Measurements from ENCODE around the gene PIP5KL1. TPM values are rescaled to one million over a fixed set of nuclear protein-coding genes. Genes with fewer than 3 reads are reported as not detected.

PIP5KL1 gene
- total RNA-seq, 1 experiment from 2014 or later = 16.8 TPM

DNA sequence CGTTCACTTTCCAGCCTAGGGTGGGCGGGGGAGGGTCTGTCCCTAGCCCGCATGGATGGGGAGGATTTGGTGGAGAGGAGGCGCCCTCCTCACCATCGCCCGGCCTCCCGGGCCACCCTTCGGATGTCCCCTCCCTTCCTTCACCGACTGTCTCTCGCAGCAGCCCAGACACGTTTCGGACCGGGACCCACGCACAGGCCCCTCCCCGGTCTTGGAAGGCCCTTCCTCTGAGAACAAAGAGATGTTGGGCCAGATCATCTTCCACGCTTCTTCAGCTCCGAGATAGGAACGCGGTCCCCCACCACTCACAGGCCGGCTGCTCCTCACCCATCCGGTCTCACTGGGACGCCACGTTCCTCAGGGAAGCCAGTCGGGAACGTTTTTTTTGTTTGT is 7.7 kb upstream of the PIP5KL1 start (continued):
- TF ChIP-seq, protein P1, sequence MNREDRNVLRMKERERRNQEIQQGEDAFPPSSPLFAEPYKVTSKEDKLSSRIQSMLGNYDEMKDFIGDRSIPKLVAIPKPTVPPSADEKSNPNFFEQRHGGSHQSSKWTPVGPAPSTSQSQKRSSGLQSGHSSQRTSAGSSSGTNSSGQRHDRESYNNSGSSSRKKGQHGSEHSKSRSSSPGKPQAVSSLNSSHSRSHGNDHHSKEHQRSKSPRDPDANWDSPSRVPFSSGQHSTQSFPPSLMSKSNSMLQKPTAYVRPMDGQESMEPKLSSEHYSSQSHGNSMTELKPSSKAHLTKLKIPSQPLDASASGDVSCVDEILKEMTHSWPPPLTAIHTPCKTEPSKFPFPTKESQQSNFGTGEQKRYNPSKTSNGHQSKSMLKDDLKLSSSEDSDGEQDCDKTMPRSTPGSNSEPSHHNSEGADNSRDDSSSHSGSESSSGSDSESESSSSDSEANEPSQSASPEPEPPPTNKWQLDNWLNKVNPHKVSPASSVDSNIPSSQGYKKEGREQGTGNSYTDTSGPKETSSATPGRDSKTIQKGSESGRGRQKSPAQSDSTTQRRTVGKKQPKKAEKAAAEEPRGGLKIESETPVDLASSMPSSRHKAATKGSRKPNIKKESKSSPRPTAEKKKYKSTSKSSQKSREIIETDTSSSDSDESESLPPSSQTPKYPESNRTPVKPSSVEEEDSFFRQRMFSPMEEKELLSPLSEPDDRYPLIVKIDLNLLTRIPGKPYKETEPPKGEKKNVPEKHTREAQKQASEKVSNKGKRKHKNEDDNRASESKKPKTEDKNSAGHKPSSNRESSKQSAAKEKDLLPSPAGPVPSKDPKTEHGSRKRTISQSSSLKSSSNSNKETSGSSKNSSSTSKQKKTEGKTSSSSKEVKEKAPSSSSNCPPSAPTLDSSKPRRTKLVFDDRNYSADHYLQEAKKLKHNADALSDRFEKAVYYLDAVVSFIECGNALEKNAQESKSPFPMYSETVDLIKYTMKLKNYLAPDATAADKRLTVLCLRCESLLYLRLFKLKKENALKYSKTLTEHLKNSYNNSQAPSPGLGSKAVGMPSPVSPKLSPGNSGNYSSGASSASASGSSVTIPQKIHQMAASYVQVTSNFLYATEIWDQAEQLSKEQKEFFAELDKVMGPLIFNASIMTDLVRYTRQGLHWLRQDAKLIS (CRISPR knock-in tag; IDR thresholded peaks at IDR 0.05; ENCODE audit: borderline replicate concordance) = no peak
- no peak for TF ChIP-seq ZNF423 (CRISPR knock-in tag; IDR thresholded peaks at IDR 0.05)
- no peak for TF ChIP-seq ZNF671 (CRISPR knock-in tag; IDR thresholded peaks at IDR 0.05)
- TF ChIP-seq MXD4 (CRISPR knock-in tag; IDR thresholded peaks at IDR 0.05; ENCODE audit: borderline replicate concordance) = no peak
- no peak for TF ChIP-seq JAZF1 (CRISPR knock-in tag; IDR thresholded peaks at IDR 0.05)
- TF ChIP-seq, protein P2, sequence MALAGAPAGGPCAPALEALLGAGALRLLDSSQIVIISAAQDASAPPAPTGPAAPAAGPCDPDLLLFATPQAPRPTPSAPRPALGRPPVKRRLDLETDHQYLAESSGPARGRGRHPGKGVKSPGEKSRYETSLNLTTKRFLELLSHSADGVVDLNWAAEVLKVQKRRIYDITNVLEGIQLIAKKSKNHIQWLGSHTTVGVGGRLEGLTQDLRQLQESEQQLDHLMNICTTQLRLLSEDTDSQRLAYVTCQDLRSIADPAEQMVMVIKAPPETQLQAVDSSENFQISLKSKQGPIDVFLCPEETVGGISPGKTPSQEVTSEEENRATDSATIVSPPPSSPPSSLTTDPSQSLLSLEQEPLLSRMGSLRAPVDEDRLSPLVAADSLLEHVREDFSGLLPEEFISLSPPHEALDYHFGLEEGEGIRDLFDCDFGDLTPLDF (CRISPR knock-in tag; IDR thresholded peaks at IDR 0.05) = no peak
- no peak for TF ChIP-seq RORB (CRISPR knock-in tag; IDR thresholded peaks at IDR 0.05)
- TF ChIP-seq, protein P3, sequence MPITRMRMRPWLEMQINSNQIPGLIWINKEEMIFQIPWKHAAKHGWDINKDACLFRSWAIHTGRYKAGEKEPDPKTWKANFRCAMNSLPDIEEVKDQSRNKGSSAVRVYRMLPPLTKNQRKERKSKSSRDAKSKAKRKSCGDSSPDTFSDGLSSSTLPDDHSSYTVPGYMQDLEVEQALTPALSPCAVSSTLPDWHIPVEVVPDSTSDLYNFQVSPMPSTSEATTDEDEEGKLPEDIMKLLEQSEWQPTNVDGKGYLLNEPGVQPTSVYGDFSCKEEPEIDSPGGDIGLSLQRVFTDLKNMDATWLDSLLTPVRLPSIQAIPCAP (CRISPR knock-in tag; IDR thresholded peaks at IDR 0.05) = no peak
- TF ChIP-seq NR2C2 (CRISPR knock-in tag; IDR thresholded peaks at IDR 0.05) = no peak
- no peak for TF ChIP-seq MYBL2 (CRISPR knock-in tag; IDR thresholded peaks at IDR 0.05)
- no peak for TF ChIP-seq NR1H2 (CRISPR knock-in tag; IDR thresholded peaks at IDR 0.05)
- TF ChIP-seq, protein P4, sequence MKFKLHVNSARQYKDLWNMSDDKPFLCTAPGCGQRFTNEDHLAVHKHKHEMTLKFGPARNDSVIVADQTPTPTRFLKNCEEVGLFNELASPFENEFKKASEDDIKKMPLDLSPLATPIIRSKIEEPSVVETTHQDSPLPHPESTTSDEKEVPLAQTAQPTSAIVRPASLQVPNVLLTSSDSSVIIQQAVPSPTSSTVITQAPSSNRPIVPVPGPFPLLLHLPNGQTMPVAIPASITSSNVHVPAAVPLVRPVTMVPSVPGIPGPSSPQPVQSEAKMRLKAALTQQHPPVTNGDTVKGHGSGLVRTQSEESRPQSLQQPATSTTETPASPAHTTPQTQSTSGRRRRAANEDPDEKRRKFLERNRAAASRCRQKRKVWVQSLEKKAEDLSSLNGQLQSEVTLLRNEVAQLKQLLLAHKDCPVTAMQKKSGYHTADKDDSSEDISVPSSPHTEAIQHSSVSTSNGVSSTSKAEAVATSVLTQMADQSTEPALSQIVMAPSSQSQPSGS (CRISPR knock-in tag; IDR thresholded peaks at IDR 0.05; ENCODE audit: borderline replicate concordance, low read depth) = no peak

DNA sequence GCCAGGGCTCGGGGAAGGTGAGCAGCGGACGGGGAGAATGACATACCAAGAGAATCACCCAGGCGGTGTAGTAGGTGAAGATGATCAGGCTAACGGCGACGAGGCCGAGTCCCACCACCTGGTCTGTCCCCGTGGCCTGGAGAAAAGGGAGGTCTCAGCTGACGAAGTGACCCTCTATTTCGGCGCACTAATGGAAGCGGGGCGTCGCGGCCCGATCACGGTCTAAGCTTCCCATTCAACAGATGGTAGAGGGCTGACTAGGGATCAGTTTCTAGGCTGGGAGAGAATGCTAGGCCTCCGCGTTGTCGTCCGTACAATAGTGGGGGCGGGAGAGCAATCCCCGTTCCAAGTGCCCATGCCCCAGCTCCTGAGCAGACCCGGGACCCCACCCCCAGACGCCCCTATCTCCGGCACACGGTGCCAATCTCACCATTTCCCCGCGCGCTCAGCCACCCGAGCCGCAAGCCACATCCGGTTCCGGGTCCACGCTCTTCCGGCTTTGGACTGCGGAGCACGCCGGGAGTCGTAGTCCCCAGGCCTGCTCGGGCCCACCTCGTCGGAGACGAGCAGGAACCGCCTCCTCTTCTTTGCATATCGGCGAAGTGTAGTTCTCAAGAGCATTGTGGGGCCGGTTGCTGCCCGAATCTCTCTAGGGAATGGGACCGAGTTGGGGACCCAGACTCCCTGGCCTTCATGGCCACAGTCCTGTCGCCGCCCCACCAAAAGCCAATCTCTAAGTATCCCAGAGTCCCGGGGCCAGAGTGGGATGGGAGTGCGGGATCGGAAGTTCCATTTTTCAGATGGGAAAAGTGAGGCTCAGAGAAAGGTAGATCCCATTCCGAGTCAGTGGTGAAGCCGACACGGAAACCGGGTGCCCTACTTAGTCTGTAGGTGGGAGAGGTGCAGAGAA is 7.1 kb upstream of the PIP5KL1 start, which contains the start of gene DPM2:
Gene DPM2, minus strand, starts transcription at position 467 of the 910 bp plus-strand sequence. Its CDS starts 34 bp downstream, at position 433.
- POLR2A ChIA-PET = interaction anchor here (0.6 to 1.2 kb wide), 3 partner anchors 17 to 808 kb away, joined by 3 to 9 read pairs (median 4); no protein-coding TSS in a partner anchor
- CTCF ChIA-PET = interaction anchor here (0.9 to 2.0 kb wide), 4 partner anchors 16 to 180 kb away, joined by 3 to 5 read pairs (median 4); no protein-coding TSS in a partner anchor
- Mint-ChIP-seq H3K36me3 (peaks cover 3% of the 10 kb centered on the region; the same call in 1 of the 2 replicates), H3K27ac (peak within 1 kb of the TSS; percentile 95), H3K4me1 (peaks cover 30% of the 10 kb centered on the region), H3K27me3 (ENCODE audit: low read depth) (no peaks in the 10 kb centered on the region), H3K9me3 (no peaks in the 10 kb centered on the region), H3K4me3 (peak within 1 kb of the TSS; percentile 90)
- ATAC-seq (peak; percentile 90), DNase-seq (ENCODE audit: low spot score) (peak; percentile 84)
- TF ChIP-seq MYBL2 (CRISPR knock-in tag; IDR thresholded peaks at IDR 0.05) = 0 out of 2 replicates have a peak, but pooled peaks have one; percentile 29
- 0 out of 2 replicates have a peak, but pooled peaks have one; percentile 43 for TF ChIP-seq TEAD4 (CRISPR knock-in tag; IDR thresholded peaks at IDR 0.05)
- TF ChIP-seq FOXK1 (CRISPR knock-in tag; IDR thresholded peaks at IDR 0.05) = 0 out of 2 replicates have a peak, but pooled peaks have one; percentile 27
- TF ChIP-seq HMGA2 (CRISPR knock-in tag; IDR thresholded peaks at IDR 0.05) = 0 out of 2 replicates have a peak, but pooled peaks have one; percentile 10
- TF ChIP-seq NFATC4 (CRISPR knock-in tag; IDR thresholded peaks at IDR 0.05) = peak; percentile 59; the same call in 1 of the 2 replicates
- TF ChIP-seq GTF2I (CRISPR knock-in tag; conservative IDR thresholded peaks at IDR 0.05) = peak; percentile 96
- TF ChIP-seq ZNF671 (CRISPR knock-in tag; IDR thresholded peaks at IDR 0.05) = 0 out of 2 replicates have a peak, but pooled peaks have one; percentile 12
- TF ChIP-seq, protein P5, sequence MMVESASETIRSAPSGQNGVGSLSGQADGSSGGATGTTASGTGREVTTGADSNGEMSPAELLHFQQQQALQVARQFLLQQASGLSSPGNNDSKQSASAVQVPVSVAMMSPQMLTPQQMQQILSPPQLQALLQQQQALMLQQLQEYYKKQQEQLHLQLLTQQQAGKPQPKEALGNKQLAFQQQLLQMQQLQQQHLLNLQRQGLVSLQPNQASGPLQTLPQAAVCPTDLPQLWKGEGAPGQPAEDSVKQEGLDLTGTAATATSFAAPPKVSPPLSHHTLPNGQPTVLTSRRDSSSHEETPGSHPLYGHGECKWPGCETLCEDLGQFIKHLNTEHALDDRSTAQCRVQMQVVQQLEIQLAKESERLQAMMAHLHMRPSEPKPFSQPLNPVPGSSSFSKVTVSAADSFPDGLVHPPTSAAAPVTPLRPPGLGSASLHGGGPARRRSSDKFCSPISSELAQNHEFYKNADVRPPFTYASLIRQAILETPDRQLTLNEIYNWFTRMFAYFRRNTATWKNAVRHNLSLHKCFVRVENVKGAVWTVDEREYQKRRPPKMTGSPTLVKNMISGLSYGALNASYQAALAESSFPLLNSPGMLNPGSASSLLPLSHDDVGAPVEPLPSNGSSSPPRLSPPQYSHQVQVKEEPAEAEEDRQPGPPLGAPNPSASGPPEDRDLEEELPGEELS (CRISPR knock-in tag; IDR thresholded peaks at IDR 0.05) = 0 out of 2 replicates have a peak, but pooled peaks have one; percentile 15
- TF ChIP-seq ELF4 (CRISPR knock-in tag; IDR thresholded peaks at IDR 0.05; ENCODE audit: low read depth) = no peak
- TF ChIP-seq, protein P6, sequence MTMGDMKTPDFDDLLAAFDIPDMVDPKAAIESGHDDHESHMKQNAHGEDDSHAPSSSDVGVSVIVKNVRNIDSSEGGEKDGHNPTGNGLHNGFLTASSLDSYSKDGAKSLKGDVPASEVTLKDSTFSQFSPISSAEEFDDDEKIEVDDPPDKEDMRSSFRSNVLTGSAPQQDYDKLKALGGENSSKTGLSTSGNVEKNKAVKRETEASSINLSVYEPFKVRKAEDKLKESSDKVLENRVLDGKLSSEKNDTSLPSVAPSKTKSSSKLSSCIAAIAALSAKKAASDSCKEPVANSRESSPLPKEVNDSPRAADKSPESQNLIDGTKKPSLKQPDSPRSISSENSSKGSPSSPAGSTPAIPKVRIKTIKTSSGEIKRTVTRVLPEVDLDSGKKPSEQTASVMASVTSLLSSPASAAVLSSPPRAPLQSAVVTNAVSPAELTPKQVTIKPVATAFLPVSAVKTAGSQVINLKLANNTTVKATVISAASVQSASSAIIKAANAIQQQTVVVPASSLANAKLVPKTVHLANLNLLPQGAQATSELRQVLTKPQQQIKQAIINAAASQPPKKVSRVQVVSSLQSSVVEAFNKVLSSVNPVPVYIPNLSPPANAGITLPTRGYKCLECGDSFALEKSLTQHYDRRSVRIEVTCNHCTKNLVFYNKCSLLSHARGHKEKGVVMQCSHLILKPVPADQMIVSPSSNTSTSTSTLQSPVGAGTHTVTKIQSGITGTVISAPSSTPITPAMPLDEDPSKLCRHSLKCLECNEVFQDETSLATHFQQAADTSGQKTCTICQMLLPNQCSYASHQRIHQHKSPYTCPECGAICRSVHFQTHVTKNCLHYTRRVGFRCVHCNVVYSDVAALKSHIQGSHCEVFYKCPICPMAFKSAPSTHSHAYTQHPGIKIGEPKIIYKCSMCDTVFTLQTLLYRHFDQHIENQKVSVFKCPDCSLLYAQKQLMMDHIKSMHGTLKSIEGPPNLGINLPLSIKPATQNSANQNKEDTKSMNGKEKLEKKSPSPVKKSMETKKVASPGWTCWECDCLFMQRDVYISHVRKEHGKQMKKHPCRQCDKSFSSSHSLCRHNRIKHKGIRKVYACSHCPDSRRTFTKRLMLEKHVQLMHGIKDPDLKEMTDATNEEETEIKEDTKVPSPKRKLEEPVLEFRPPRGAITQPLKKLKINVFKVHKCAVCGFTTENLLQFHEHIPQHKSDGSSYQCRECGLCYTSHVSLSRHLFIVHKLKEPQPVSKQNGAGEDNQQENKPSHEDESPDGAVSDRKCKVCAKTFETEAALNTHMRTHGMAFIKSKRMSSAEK (CRISPR knock-in tag; IDR thresholded peaks at IDR 0.05; ENCODE audit: borderline replicate concordance) = no peak
- TF ChIP-seq, protein P7, sequence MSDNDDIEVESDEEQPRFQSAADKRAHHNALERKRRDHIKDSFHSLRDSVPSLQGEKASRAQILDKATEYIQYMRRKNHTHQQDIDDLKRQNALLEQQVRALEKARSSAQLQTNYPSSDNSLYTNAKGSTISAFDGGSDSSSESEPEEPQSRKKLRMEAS (CRISPR knock-in tag; IDR thresholded peaks at IDR 0.05) = peak; percentile 67
